Posterior cingulate gyrus (tissue), 11 donors: Measurements from ENCODE around the gene VIPAS39.
"Not testable (repeated sequence)": the region's sequence is repeated elsewhere in the genome, so short reads cannot be mapped to it uniquely, and the experiment has no call there.

Experiments used
- DNase-seq, 10 donors: peaks; one replicate each; pipeline versions ENCODE4 v3.0.0 to v3.0.0-alpha.2; 2020 to 2021; ENCODE audit warnings: mixed read lengths in 3 of 10
- intact Hi-C: fragments of 100-400 bp; cut with DNase I; formaldehyde crosslinking; loops from one replicate; pipeline ENCODE4 v1.15.1; 2023

Gene VIPAS39

DNA sequence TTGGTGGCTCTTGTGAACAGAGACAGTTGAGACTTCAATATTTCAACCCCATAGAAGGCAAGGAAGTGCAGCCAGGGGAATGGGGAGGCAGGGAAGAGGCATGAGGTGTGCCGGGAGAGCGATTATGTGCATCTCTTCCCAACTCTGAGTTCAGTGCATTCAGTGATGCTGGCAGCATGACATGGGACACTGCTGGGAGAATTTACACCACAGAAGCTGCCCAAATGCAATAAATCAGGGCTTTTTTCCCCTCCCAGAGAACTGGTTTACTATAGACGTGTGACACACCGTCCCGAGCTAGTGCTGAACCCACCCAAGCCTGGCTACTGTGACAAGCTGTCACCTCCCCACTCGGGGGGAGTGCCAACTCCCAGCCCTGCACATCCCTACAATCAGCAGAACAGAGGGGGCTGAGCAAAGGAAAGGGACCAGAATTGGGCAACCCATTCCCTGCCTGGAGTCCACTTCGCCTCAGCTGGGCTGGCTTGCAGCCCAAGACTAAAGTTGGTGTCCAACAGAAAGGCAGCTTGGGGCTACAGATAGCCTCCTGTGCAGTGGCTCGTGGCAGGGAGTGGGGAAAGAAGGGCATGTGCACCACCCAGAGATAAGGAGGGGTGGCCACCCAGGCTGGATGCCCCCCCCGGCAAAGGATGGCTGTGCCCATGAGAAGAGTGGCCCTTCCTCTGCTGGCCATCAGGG, 17.2 kb upstream of the VIPAS39 start:
- DNase-seq = peak in 1 of 10 donors; percentile 36
- intact Hi-C loops = no loop called here

DNA sequence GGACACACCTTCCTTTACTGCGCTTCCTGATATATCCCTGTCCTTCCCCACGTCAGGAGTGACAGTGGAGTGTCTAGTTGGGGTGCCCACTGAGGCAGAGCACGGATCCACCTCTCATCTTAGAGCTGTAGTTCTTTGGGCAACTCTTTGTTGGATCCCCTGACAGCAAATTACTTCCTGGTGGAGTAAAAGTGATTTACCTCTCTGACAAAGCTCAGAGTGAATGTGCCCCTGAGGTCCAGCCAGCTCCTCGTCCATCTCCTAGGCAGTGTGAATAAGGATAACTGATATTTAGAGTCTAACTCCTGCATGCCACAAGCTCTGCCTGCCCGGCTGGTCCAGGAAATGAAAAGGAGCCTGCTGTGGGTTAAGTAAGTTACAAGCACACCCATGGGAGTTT, 16.5 kb upstream of the VIPAS39 start:
- DNase-seq = no peak
- intact Hi-C loops = no loop called here

GRCh38 chr14:77470224-77470870, 12.9 kb upstream of the VIPAS39 start:
- DNase-seq = no peak

GRCh38 chr14:77469539-77469938, 12.1 kb upstream of the VIPAS39 start:
- DNase-seq = no peak
- intact Hi-C loops = no loop called here

More at GRCh38 chr14:77470224-77470870, 12.9 kb upstream of the VIPAS39 start:
- intact Hi-C loops = no loop called here

DNA sequence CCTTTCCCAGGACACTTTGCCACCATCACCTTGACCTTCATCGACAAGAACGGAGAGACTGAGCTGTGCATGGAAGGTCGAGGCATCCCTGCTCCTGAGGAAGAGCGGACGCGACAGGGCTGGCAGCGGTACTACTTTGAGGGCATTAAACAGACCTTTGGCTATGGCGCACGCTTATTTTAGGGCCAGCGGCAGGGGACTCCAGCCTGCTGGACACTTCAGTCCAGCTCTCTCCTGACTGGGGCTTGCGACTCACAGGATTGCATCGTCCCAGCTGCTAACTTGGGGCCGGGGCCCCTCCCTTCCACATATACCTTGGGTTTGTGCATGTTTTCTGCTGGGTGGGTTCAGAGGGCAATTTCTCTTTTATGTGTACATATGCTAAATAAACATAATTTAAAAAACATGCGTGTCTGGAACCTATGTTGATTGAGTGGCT, 11.7 kb upstream of the VIPAS39 start:
- intact Hi-C loops = no loop called here
- no peak for DNase-seq

GRCh38 chr14:77467801-77468200, 10.4 kb upstream of the VIPAS39 start:
- no peak for DNase-seq
- intact Hi-C loops = no loop called here

DNA sequence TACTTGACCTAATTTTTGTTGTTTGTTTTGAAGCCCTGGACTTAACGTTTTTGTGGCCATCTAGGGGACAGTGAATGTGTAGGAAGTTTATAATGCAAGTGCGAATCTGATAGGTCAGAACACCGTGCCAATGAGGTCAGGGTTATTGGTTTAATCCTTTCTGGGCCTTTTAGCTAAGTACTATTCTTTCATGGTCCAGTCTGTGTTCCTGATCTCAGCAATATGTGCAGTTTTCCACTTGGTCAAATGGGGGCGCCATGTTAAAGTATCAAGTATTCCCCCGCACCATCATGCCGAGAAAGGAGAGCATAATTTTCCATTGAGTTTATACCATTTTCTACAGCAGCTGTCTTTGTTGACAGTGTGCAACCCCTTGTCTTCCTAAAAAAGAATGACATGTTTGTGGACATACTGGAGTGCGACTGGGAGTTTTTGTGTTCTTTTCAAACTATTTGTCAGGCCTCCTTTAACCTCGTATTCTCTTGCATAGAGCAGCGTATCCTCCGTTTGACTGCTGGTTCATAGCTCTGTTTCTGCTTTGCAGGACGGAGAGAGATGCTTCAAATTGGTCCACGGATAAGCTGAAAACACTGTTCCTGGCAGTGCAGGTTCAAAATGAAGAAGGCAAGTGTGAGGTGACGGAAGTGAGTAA, 1.8 kb upstream of the VIPAS39 start:
- peak in 6 of 10 donors; percentile 40 to 87 (median 70) for DNase-seq
- intact Hi-C loops = loop anchor here (2.0 to 10.0 kb wide), 4 partner anchors 84 to 248 kb away; partner anchors contain the start of genes ALKBH1, SAMD15, SLIRP and SPTLC2

GRCh38 chr14:77458249-77458950, 999 bp upstream of the VIPAS39 start:
- peak in 1 of 10 donors; percentile 24 for DNase-seq
- intact Hi-C loops = loop anchor here (2.0 to 10.0 kb wide), 4 partner anchors 84 to 249 kb away; partner anchors contain the start of genes ALKBH1, SAMD15, SLIRP and SPTLC2

DNA sequence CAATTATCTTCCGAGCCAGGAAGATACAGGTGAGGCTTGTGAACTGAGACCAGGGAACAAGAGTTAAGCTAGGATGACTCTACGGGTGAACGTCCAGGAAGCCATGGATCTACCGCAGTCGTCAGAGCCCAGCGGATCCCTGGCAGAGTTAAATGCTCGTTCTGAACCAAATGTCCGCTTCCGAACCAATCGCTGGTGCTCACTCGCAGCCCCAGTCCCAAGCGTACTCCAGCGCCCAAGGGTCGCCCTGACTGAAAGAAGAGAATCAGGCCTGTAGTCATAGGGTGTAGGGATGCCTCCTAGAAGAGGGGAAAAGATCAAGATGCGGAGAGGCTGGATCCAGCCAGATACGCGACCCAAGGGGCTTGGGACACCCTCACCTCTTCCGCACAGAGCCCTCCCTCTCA, 283 bp downstream of the VIPAS39 start:
- intact Hi-C loops = loop anchor here (2.0 to 10.0 kb wide), 3 partner anchors 82 to 250 kb away; partner anchors contain the start of genes ALKBH1, GSTZ1, POMT2 and SAMD15
- DNase-seq = peak in 3 of 10 donors; percentile 19 to 75 (median 71)

GRCh38 chr14:77455966-77456640, 1.3 kb downstream of the VIPAS39 start:
- DNase-seq = no peak
- intact Hi-C loops = loop anchor here (2.0 to 10.0 kb wide), 3 partner anchors 81 to 251 kb away; partner anchors contain the start of genes ALKBH1, GSTZ1, POMT2 and SAMD15

- intact Hi-C loops = no loop called here
- no peak for DNase-seq
Observed at GRCh38 chr14:77442196-77442595, 15.2 kb downstream of the VIPAS39 start.

DNA sequence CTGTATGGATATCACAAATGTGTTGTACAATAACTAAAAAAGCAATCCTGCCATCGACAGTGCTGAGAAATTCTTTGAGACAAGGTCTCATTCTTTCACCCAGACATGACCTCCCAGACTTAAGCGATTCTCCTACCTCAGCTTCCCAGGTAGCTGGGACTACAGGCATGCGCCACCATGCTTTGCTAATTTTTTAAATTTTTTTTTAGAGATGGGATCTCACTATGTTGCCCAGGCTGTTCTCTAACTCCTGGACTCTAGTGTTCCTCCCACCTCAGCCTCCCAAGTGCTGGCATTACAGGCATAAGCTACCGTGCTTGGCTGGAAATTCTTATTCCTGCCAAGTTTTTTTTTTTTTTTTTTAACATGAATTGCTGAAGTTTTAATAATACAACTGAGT, 17.5 kb downstream of the VIPAS39 start:
- intact Hi-C loops = no loop called here
- no peak for DNase-seq

GRCh38 chr14:77438596-77438995, 18.8 kb downstream of the VIPAS39 start:
- intact Hi-C loops = no loop called here
- DNase-seq = no peak

- DNase-seq = no peak
- intact Hi-C loops = no loop called here
Observed at GRCh38 chr14:77436042-77436441, 21.4 kb downstream of the VIPAS39 start.

DNA sequence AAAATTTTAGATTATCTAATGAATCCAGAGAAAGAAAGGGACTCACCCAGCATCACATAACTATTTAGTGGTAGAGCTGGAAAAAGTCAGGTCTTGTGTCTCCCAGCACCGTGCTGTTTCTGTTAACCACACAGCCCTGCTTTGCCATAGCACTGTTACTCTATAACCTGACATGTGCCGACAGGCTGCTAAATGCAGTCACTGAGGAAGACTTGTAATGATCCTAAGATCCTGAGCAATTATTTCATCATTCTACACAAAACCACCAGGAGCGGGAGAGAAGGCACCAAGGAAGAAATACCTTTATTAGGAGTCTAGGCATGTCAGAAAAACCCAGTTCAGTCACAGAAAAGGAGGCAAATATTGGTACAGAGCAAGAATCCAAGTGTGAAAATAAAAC, 31.0 kb downstream of the VIPAS39 start:
- no peak for DNase-seq
- intact Hi-C loops = no loop called here

DNA sequence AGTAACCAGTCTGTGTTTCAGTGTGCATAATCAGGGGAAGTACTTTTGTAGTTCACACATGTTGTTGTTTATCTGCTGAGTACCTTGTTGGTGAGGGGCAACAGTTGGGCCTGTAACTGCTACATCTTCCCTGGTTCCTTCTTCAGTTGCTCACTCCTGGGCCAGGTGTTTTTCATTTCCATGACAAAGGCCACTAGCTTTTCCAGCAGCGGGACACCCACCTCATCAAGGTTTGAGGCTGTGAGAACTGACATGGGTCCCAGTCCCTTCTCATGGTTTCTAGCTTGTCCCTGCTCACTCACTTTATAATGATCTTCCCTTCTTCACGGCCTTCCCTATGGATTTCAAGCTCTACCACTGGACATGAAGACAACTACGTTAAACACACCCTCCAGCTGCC, 32.5 kb downstream of the VIPAS39 start:
- DNase-seq = no peak
- intact Hi-C loops = no loop called here

DNA sequence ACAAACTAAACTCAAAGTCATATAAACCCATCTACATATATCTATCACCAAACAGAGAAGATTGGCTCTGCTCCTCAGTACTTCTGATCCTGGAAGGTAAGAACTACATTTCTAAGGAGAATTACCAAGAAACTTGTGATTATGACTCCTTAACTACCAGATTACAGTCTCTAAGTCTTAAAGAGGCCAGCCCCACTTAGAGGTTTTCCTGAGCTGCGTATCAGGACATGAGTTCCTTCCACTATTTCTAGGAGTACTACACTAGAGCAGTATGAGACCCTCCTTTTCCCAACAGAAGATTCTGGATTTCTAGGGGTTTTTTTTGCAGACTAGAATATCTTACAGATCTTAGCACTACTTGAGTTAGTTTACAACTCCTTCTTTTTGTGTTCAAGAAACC, 34.0 kb downstream of the VIPAS39 start, which contains the start of gene NOXRED1:
Gene NOXRED1 (minus strand): TSS at position 101 of the 400 bp plus-strand sequence. CDS start 634 bp downstream, outside the sequence.
- intact Hi-C loops = no loop called here
- DNase-seq = no peak

- no peak for DNase-seq
- intact Hi-C loops = no loop called here
Observed at GRCh38 chr14:77421201-77421600, 36.2 kb downstream of the VIPAS39 start.

- intact Hi-C loops = no loop called here
- no peak for DNase-seq
Observed at GRCh38 chr14:77416836-77417235, 40.6 kb downstream of the VIPAS39 start.

GRCh38 chr14:77416098-77416497, 41.3 kb downstream of the VIPAS39 start:
- intact Hi-C loops = not testable (repeated sequence)

More at GRCh38 chr14:77416098-77416497, 41.3 kb downstream of the VIPAS39 start:
- not testable (repeated sequence) for DNase-seq
